Uterus (tissue), 2 donors: ENCODE measurements around the gene RECQL.

Experiments
- POLR2A ChIP-seq, 2 donors: fragments of 450-650 bp; IDR thresholded peaks; one replicate each; pipeline ENCODE4 v1.6.1; 2016; ENCODE audit warnings: antibody characterized with exemption in 2 of 2, mild to moderate bottlenecking in 1 of 2, moderate library complexity in 1 of 2
- TF ChIP-seq, protein P1 (sequence below), 4 experiments: fragments of 200-600 bp in 2 of 4; fragments of 450-650 bp in 2 of 4; sonication (generic) in 2 of 4; IDR thresholded peaks; one replicate each; pipeline ENCODE4 v1.5.1; 2016 to 2019; ENCODE audit warnings: antibody characterized with exemption in 4 of 4, mild to moderate bottlenecking in 2 of 4, moderate library complexity in 1 of 4

DNA sequence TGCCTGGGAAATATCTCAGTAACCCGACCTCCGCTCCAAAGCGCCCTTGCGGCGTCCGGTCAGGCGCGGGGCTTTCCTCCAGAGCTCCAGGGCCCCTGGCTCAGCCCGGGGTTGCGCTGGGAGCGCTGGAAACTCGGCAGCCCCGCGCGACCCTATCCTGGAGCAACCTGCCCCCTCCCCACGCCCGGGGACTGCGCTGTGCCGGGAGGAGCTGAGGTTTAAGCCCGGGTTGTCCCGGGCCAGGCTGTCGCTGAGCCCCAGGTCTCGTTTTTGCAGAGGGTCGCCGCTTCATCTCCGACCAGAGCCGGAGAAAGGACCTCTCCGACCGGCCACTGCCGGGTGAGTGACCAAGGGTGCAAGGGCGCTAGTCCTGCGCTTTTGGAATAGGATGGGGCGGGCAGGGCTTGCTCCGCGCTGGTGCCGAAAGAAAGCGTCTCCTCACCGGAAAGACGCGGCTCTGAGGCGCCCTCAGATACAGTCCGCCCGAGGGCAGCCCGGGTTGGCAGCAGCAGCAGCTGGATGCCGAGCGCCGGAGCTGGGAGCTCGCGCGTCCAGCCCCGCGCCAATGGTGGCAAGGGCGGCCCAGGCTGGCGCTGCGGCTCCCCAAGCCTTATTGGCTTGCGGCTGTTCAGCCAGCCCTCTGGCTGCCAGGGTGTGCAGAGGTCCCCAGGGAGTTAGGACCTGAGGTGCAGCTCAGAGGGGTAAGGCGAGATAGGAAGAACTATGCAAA lies 26.2 kb upstream of the RECQL start:
- TF ChIP-seq, protein P1, sequence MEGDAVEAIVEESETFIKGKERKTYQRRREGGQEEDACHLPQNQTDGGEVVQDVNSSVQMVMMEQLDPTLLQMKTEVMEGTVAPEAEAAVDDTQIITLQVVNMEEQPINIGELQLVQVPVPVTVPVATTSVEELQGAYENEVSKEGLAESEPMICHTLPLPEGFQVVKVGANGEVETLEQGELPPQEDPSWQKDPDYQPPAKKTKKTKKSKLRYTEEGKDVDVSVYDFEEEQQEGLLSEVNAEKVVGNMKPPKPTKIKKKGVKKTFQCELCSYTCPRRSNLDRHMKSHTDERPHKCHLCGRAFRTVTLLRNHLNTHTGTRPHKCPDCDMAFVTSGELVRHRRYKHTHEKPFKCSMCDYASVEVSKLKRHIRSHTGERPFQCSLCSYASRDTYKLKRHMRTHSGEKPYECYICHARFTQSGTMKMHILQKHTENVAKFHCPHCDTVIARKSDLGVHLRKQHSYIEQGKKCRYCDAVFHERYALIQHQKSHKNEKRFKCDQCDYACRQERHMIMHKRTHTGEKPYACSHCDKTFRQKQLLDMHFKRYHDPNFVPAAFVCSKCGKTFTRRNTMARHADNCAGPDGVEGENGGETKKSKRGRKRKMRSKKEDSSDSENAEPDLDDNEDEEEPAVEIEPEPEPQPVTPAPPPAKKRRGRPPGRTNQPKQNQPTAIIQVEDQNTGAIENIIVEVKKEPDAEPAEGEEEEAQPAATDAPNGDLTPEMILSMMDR (IDR thresholded peaks at IDR 0.05): no peak
- TF ChIP-seq POLR2A (IDR thresholded peaks at IDR 0.05): no peak
